GM12875 (cell line): ENCODE results near the gene UBA3.

Experiments
- H3K4me3 ChIP-seq: one replicate; pipeline ENCODE4 v1.5.1; 2011; ENCODE audit warnings: low read depth, low read length, control low read depth
- CTCF ChIP-seq: IDR thresholded peaks from 2 replicates; pipeline ENCODE4 v1.5.1; 2011; ENCODE audit warnings: low read depth, mild to moderate bottlenecking, control low read depth, inconsistent platforms, low read length, moderate library complexity, borderline replicate concordance; ENCODE audit not compliant: insufficient read depth

Gene UBA3

GRCh38 chr3:69085168-69085832 lies 5.1 kb upstream of the UBA3 start:
- no peak for TF ChIP-seq CTCF
- H3K4me3 ChIP-seq: peak overlapping the region; percentile 73

- TF ChIP-seq CTCF: no peak
- peak within 1 kb of the TSS; percentile 73 for H3K4me3 ChIP-seq
Measured at GRCh38 chr3:69084326-69085167, 4.4 kb upstream of the UBA3 start, which contains the start of gene ARL6IP5. Gene ARL6IP5, plus strand, starts transcription at chr3:69084937. Its CDS starts 111 bp downstream, at chr3:69085048.

GRCh38 chr3:69082805-69083204 lies 2.6 kb upstream of the UBA3 start:
- no peak for TF ChIP-seq CTCF
- H3K4me3 ChIP-seq: peak overlapping the region; percentile 5

- TF ChIP-seq CTCF: no peak
- H3K4me3 ChIP-seq: no peak overlapping the region
Measured at GRCh38 chr3:69082361-69082760, 2.2 kb upstream of the UBA3 start.

GRCh38 chr3:69081583-69082262 lies 1.6 kb upstream of the UBA3 start:
- H3K4me3 ChIP-seq: no peak overlapping the region
- TF ChIP-seq CTCF: no peak

- no peak for TF ChIP-seq CTCF
- peak overlapping the region; percentile 83 for H3K4me3 ChIP-seq
Measured at GRCh38 chr3:69079269-69080159, 651 bp downstream of the UBA3 start.
